H1 (cell line): ENCODE results near the gene ACVRL1. TPM values are rescaled to one million over a fixed set of nuclear protein-coding genes. Genes with fewer than 3 reads are reported as not detected.
A peak's percentile ranks its signal among the peaks of the same experiment; 100 is the strongest.

Experiments
- CTCF ChIA-PET: fragments of 300-600 bp; sonication (Branson Sonifier 250); formaldehyde crosslinking; loops from one replicate; lab custom pipeline; 2021; ENCODE audit not compliant: partially characterized antibody; lab: Charles Lee
- POLR2A ChIA-PET: fragments of 300-600 bp; sonication (Branson Sonifier 250); formaldehyde crosslinking; loops from one replicate; lab custom pipeline; 2021; ENCODE audit warnings: inconsistent platforms; ENCODE audit not compliant: partially characterized antibody; lab: Charles Lee
- DNase-seq, 2 experiments: peaks; one replicate each; pipeline versions ENCODE4 v3.0.0 to v3.0.0-alpha.2; 2010 to 2022; ENCODE audit warnings: low spot score in 2 of 2, low read depth in 1 of 2, mixed read lengths in 1 of 2
- FAIRE-seq: peaks from 2 replicates; lab custom pipeline; 2011; peaks lifted over from hg19 to GRCh38; lab: Jason Lieb, UNC
- H2AFZ ChIP-seq: 2 replicates; pipeline ENCODE4 v1.8.1; 2012; ENCODE audit warnings: low read length, inconsistent platforms
- H2AK5ac ChIP-seq: 2 replicates; pipeline ENCODE4 v1.6.1; 2013; ENCODE audit warnings: low read depth, low read length
- H2BK120ac ChIP-seq: replicated peaks from 2 replicates; pipeline ENCODE3; 2013; ENCODE audit warnings: low read depth, low read length, inconsistent platforms
- H2BK12ac ChIP-seq: 2 replicates; pipeline ENCODE4 v1.6.1; 2013; ENCODE audit warnings: low read depth, low read length
- H2BK15ac ChIP-seq: 2 replicates; pipeline ENCODE4 v1.6.1; 2013; ENCODE audit warnings: low read length
- H2BK20ac ChIP-seq: 2 replicates; pipeline ENCODE4 v1.6.1; 2013; ENCODE audit warnings: low read length
- H2BK5ac ChIP-seq: 2 replicates; pipeline ENCODE4 v1.6.1; 2013; ENCODE audit warnings: low read depth, low read length
- H3K14ac ChIP-seq: 2 replicates; pipeline ENCODE4 v1.6.1; 2013; ENCODE audit warnings: inconsistent platforms; ENCODE audit not compliant: insufficient read length
- H3K18ac ChIP-seq: 2 replicates; pipeline ENCODE4 v1.6.1; 2013; ENCODE audit warnings: low read length; ENCODE audit errors: extremely low read depth
- H3K23ac ChIP-seq: 2 replicates; pipeline ENCODE4 v1.6.1; 2013; ENCODE audit warnings: inconsistent platforms; ENCODE audit not compliant: insufficient read length
- H3K23me2 ChIP-seq: 2 replicates; pipeline ENCODE4 v1.6.1; 2013; ENCODE audit warnings: low read depth, low read length
- H3K27ac ChIP-seq: 2 replicates; pipeline ENCODE4 v1.6.1; 2011; ENCODE audit warnings: low read depth, low read length, inconsistent platforms
- H3K27me3 ChIP-seq, 4 experiments: replicated peaks in 1 of 4; 1 replicate in 1 of 4; 2 replicates in 3 of 4; pipeline versions ENCODE4 v1.6.1 to v1.8.1; 2011 to 2013; ENCODE audit warnings: low read length in 3 of 4, mild to moderate bottlenecking in 3 of 4, inconsistent platforms in 2 of 4, mixed read lengths in 2 of 4, moderate library complexity in 1 of 4; ENCODE audit not compliant: control insufficient read depth in 3 of 4, insufficient read depth in 3 of 4; ENCODE audit errors: extremely low read depth in 1 of 4
- H3K36me3 ChIP-seq, 4 experiments: 2 replicates each; pipeline versions ENCODE4 v1.6.1 to v1.8.1; 2011 to 2013; ENCODE audit warnings: mild to moderate bottlenecking in 4 of 4, low read length in 3 of 4, moderate library complexity in 2 of 4, control low read depth in 1 of 4, inconsistent platforms in 1 of 4; ENCODE audit not compliant: insufficient read depth in 4 of 4, control insufficient read depth in 2 of 4
- H3K4ac ChIP-seq: replicated peaks from 2 replicates; pipeline ENCODE3; 2013; ENCODE audit warnings: low read length, low read depth, mixed read lengths, inconsistent platforms; ENCODE audit not compliant: insufficient read length
- H3K4me1 ChIP-seq, 4 experiments: replicated peaks in 1 of 4; 1 replicate in 1 of 4; 2 replicates in 3 of 4; pipeline versions ENCODE4 v1.6.1 to v1.8.1; 2011 to 2013; ENCODE audit warnings: low read length in 3 of 4, inconsistent platforms in 2 of 4, mixed read lengths in 1 of 4; ENCODE audit not compliant: insufficient read depth in 4 of 4, control insufficient read depth in 3 of 4
- H3K4me2 ChIP-seq, 2 experiments: 2 replicates each; pipeline versions ENCODE4 v1.6.1 to v1.8.1; 2011 to 2013; ENCODE audit warnings: low read depth in 2 of 2, low read length in 2 of 2, control low read depth in 1 of 2, inconsistent platforms in 1 of 2, mild to moderate bottlenecking in 1 of 2; ENCODE audit not compliant: insufficient read depth in 1 of 2
- H3K4me3 ChIP-seq, 4 experiments: fragments of 200-600, 300-600 bp in 1 of 4; sonication (generic), shearing (Covaris generic), sonication (Bioruptor Twin) in 1 of 4; 2 replicates each; pipeline versions ENCODE4 v1.5.1 to v1.8.1; 2011 to 2016; ENCODE audit warnings: low read length in 4 of 4, low read depth in 3 of 4, control low read depth in 2 of 4, inconsistent platforms in 2 of 4, mild to moderate bottlenecking in 2 of 4, mixed read lengths in 1 of 4, moderate library complexity in 1 of 4; ENCODE audit not compliant: insufficient read depth in 2 of 4; ENCODE audit errors: extremely low read depth in 1 of 4
- H3K56ac ChIP-seq: replicated peaks from 2 replicates; pipeline ENCODE3; 2013; ENCODE audit warnings: low read depth, mild to moderate bottlenecking, mixed read lengths, low read length, inconsistent platforms; ENCODE audit not compliant: insufficient read length
- H3K79me1 ChIP-seq: 2 replicates; pipeline ENCODE4 v1.6.1; 2013; ENCODE audit warnings: low read depth, low read length, control low read depth
- H3K79me2 ChIP-seq, 2 experiments: 2 replicates each; pipeline versions ENCODE4 v1.6.1 to v1.8.1; 2012 to 2013; ENCODE audit warnings: low read length in 2 of 2, mild to moderate bottlenecking in 2 of 2, inconsistent platforms in 1 of 2; ENCODE audit not compliant: insufficient read depth in 2 of 2, control insufficient read depth in 1 of 2
- H3K9ac ChIP-seq, 4 experiments: replicated peaks in 1 of 4; 1 replicate in 1 of 4; 2 replicates in 3 of 4; pipeline versions ENCODE4 v1.6.1 to v1.8.1; 2011 to 2013; ENCODE audit warnings: low read depth in 3 of 4, low read length in 3 of 4, control low read depth in 2 of 4, mild to moderate bottlenecking in 2 of 4, moderate library complexity in 2 of 4, inconsistent platforms in 1 of 4; ENCODE audit errors: extremely low read depth in 1 of 4
- H3K9me3 ChIP-seq, 2 experiments: 2 replicates each; pipeline versions ENCODE4 v1.6.1 to v1.8.1; 2012 to 2013; ENCODE audit warnings: mild to moderate bottlenecking in 2 of 2, moderate library complexity in 2 of 2, control low read depth in 1 of 2, inconsistent platforms in 1 of 2, low read depth in 1 of 2, low read length in 1 of 2, mixed read lengths in 1 of 2; ENCODE audit not compliant: insufficient read depth in 2 of 2
- H4K20me1 ChIP-seq, 2 experiments: replicated peaks in 1 of 2; 2 replicates each; pipeline versions ENCODE3 to v1.8.1; 2011 to 2013; ENCODE audit warnings: inconsistent platforms in 2 of 2, low read length in 2 of 2, mild to moderate bottlenecking in 1 of 2; ENCODE audit not compliant: insufficient read depth in 2 of 2, control insufficient read depth in 1 of 2
- H4K5ac ChIP-seq: 2 replicates; pipeline ENCODE4 v1.6.1; 2013; ENCODE audit warnings: low read length, low read depth, mixed read lengths, inconsistent platforms; ENCODE audit not compliant: insufficient read length
- H4K8ac ChIP-seq: 2 replicates; pipeline ENCODE4 v1.8.0; 2013; ENCODE audit warnings: mild to moderate bottlenecking, moderate library complexity, low read length, inconsistent platforms; ENCODE audit not compliant: insufficient read depth; ENCODE audit errors: extremely low read depth
- H4K91ac ChIP-seq: replicated peaks from 2 replicates; pipeline ENCODE3; 2013; ENCODE audit warnings: low read length, mixed read lengths, inconsistent platforms; ENCODE audit not compliant: insufficient read length
- BACH1 ChIP-seq: IDR thresholded peaks from 2 replicates; pipeline ENCODE4 v1.6.1; 2012; ENCODE audit warnings: low read length, improper control_type of control experiment
- CHD2 ChIP-seq: IDR thresholded peaks from 2 replicates; pipeline ENCODE4 v1.6.1; 2012; ENCODE audit warnings: low read length, improper control_type of control experiment
- EGR1 ChIP-seq: IDR thresholded peaks from 2 replicates; pipeline ENCODE4 v1.6.1; 2011; ENCODE audit warnings: low read depth, low read length, borderline replicate concordance
- RAD21 ChIP-seq, 2 experiments: IDR thresholded peaks in 1 of 2; conservative IDR thresholded peaks in 1 of 2; 2 replicates each; pipeline ENCODE4 v1.6.1; 2011; ENCODE audit warnings: low read depth in 2 of 2, low read length in 2 of 2, improper control_type of control experiment in 1 of 2, inconsistent platforms in 1 of 2, mild to moderate bottlenecking in 1 of 2, moderate library complexity in 1 of 2
- SIX5 ChIP-seq: IDR thresholded peaks from 2 replicates; pipeline ENCODE4 v1.6.1; 2011; ENCODE audit warnings: mild to moderate bottlenecking, low read depth, low read length
- SUZ12 ChIP-seq: fragments of 200-600 bp; sonication (generic); IDR thresholded peaks from 2 replicates; pipeline ENCODE4 v1.6.1; 2012; ENCODE audit warnings: mild to moderate bottlenecking, inconsistent platforms, low read length, moderate library complexity, mixed read lengths
- TBP ChIP-seq: IDR thresholded peaks from 2 replicates; pipeline ENCODE4 v1.6.1; 2011; ENCODE audit warnings: low read depth, low read length, improper control_type of control experiment
- TEAD4 ChIP-seq: IDR thresholded peaks from 2 replicates; pipeline ENCODE4 v1.6.1; 2012; ENCODE audit warnings: low read depth, low read length, inconsistent platforms, mixed read lengths
- WGBS, 2 experiments: shearing (Covaris generic) in 1 of 2; methylation state at CpG; one replicate each; pipeline versions ENCODE4 v1.1.6 to v1.1.7; 2013 to 2015; ENCODE audit warnings: low lambda C conversion rate in 2 of 2, mixed read lengths in 2 of 2, inconsistent platforms in 1 of 2, low coverage in 1 of 2, missing lambda C conversion rate in 1 of 2; ENCODE audit not compliant: insufficient replicate concordance in 2 of 2, insufficient coverage in 1 of 2, insufficient read length in 1 of 2; ENCODE audit errors: extremely low coverage in 1 of 2, missing lambda C conversion rate in 1 of 2; 5-methylcytosine and 5-hydroxymethylcytosine counted together
- polyA plus RNA-seq, 7 experiments: library from polyadenylated mRNA; depleted of rRNA in 3 of 7; stranded (reverse) in 5 of 7; unstranded in 2 of 7; fragments of >200 nt in 5 of 7; fragments of 200-250 nt in 2 of 7; gene quantifications; 1 replicate in 5 of 7; 2 replicates in 1 of 7; 4 replicates in 1 of 7; pipeline versions ENCODE4 v1.2.1 to v1.2.3, GENCODE V29; 2011 to 2013; ENCODE audit warnings: missing spikeins in 2 of 7, mixed read lengths in 2 of 7
- total RNA-seq: library from RNA; stranded (reverse); fragmentation: NEBNext Ultra II Directional; extraction: Animal tissue kit (Norgen Biotek cat#: 25700); gene quantifications from 2 replicates; pipeline ENCODE4 v1.2.1, GENCODE V29; 2021
- TF ChIP-seq, protein P1 (sequence below), 3 experiments: IDR thresholded peaks; 1 replicate in 2 of 3; 2 replicates in 1 of 3; pipeline versions ENCODE4 v1.5.1 to v1.6.1; 2011; ENCODE audit warnings: low read length in 3 of 3, mild to moderate bottlenecking in 3 of 3, inconsistent platforms in 2 of 3, low read depth in 1 of 3, moderate library complexity in 1 of 3; ENCODE audit not compliant: insufficient read depth in 1 of 3; ENCODE audit errors: control extremely low read depth in 1 of 3

Gene ACVRL1
- total and polyA plus RNA-seq, 2 of the 8 experiments (the other 6 are each of a cell fraction or from before 2014, with no cell fraction given) = 0.09 to 0.35 TPM

GRCh38 chr12:51871126-51871525 lies 36.2 kb upstream of the ACVRL1 start:
- no peak overlapping the region for H3K56ac ChIP-seq
- CTCF ChIA-PET = interaction anchor here (1.0 to 10.6 kb wide), 15 partner anchors 9 to 340 kb away, joined by 3 to 139 read pairs (median 14); partner anchors contain the start of gene ANKRD33
- no peak overlapping the region for H2BK15ac ChIP-seq
- H2BK12ac ChIP-seq = no peak overlapping the region
- peak overlapping the region; percentile 23; the same call in 1 of the 2 replicates for H4K8ac ChIP-seq
- no peaks in the 10 kb centered on the region for H3K79me1 ChIP-seq
- no peak overlapping the region for H3K9ac ChIP-seq
- H2AFZ ChIP-seq = no peak overlapping the region
- no peak overlapping the region for H3K14ac ChIP-seq
- no peak overlapping the region for H3K4me3 ChIP-seq
- no peaks in the 10 kb centered on the region for H3K79me2 ChIP-seq
- no peak overlapping the region; the same call in 1 of the 2 replicates for H2AK5ac ChIP-seq
- no peak overlapping the region for H3K18ac ChIP-seq
- H2BK120ac ChIP-seq = no peak overlapping the region
- no peak overlapping the region for H3K23ac ChIP-seq
- peaks cover 4 to 30% (median 20%) of the 10 kb centered on the region in 4 experiments for H3K4me1 ChIP-seq
- no peak overlapping the region for H4K5ac ChIP-seq
- H3K27me3 ChIP-seq = peaks cover 0 to 29% (median 24%) of the 10 kb centered on the region in 4 experiments; a peak in 6 of 7 replicates
- TF ChIP-seq RAD21 (IDR thresholded peaks at IDR 0.05 in 1 of 2, conservative IDR thresholded peaks at IDR 0.05 in 1 of 2; ENCODE audit: low read depth in 2 of 2, low read length in 2 of 2) (peak in 1 of 2 experiments; percentile 9; a peak in 1 of 4 replicates), TBP (no peak), SIX5 (no peak), TEAD4 (no peak), CHD2 (no peak), SUZ12 (no peak), EGR1 (no peak), BACH1 (no peak)
- TF ChIP-seq, protein P1, sequence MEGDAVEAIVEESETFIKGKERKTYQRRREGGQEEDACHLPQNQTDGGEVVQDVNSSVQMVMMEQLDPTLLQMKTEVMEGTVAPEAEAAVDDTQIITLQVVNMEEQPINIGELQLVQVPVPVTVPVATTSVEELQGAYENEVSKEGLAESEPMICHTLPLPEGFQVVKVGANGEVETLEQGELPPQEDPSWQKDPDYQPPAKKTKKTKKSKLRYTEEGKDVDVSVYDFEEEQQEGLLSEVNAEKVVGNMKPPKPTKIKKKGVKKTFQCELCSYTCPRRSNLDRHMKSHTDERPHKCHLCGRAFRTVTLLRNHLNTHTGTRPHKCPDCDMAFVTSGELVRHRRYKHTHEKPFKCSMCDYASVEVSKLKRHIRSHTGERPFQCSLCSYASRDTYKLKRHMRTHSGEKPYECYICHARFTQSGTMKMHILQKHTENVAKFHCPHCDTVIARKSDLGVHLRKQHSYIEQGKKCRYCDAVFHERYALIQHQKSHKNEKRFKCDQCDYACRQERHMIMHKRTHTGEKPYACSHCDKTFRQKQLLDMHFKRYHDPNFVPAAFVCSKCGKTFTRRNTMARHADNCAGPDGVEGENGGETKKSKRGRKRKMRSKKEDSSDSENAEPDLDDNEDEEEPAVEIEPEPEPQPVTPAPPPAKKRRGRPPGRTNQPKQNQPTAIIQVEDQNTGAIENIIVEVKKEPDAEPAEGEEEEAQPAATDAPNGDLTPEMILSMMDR (IDR thresholded peaks at IDR 0.05; ENCODE audit: control extremely low read depth in 1 of 3, insufficient read depth in 1 of 3, low read depth in 1 of 3, low read length in 3 of 3) = peak in 2 of 3 experiments; percentile 6 to 31; a peak in 3 of 4 replicates
- no peak overlapping the region for H2BK5ac ChIP-seq
- POLR2A ChIA-PET = interaction anchor here (2.5 to 11.2 kb wide), 2 partner anchors 8 to 18 kb away, joined by 15 to 107 read pairs; partner anchors contain the start of gene FIGNL2
- WGBS, 2 experiments = 83% methylated on average over 6 of the region's 6 CpGs; no CpG with 5 or more reads in 1 of the 2 experiments
- no peaks in the 10 kb centered on the region for H3K9me3 ChIP-seq
- FAIRE-seq (no peak), DNase-seq (no peak)
- H4K91ac ChIP-seq = no peak overlapping the region
- H4K20me1 ChIP-seq = no peaks in the 10 kb centered on the region
- H3K4me2 ChIP-seq = no peak overlapping the region
- H3K36me3 ChIP-seq = no peaks in the 10 kb centered on the region
- H3K4ac ChIP-seq = no peak overlapping the region
- H2BK20ac ChIP-seq = no peak overlapping the region; the same call in 1 of the 2 replicates
- H3K23me2 ChIP-seq = peaks cover 12% of the 10 kb centered on the region; the same call in 1 of the 2 replicates
- H3K27ac ChIP-seq = no peak overlapping the region
